Ascending aorta (tissue), 2 donors: ENCODE measurements around the gene USP5. TPM values are rescaled to one million over a fixed set of nuclear protein-coding genes. Genes with fewer than 3 reads are reported as not detected.

Experiments used
- DNase-seq, 2 donors: peaks; one replicate each; pipeline ENCODE4 v3.0.0-alpha.2; 2019; ENCODE audit warnings: low spot score in 2 of 2
- H3K27ac ChIP-seq, 2 donors: fragments of 200-600 bp; sonication (generic); one replicate each; pipeline ENCODE4 v1.5.1; 2016 to 2017; ENCODE audit warnings: mild to moderate bottlenecking in 1 of 2
- H3K27me3 ChIP-seq: fragments of 200-600 bp; sonication (generic); one replicate; pipeline ENCODE4 v1.5.1; 2017
- H3K36me3 ChIP-seq, 2 donors: fragments of 200-600 bp; sonication (generic); one replicate each; pipeline ENCODE4 v1.5.1; 2016
- H3K4me1 ChIP-seq, 2 donors: fragments of 200-600 bp; sonication (generic); one replicate each; pipeline ENCODE4 v1.5.1; 2016 to 2017; ENCODE audit warnings: mild to moderate bottlenecking in 1 of 2
- H3K4me3 ChIP-seq, 2 donors: fragments of 200-600 bp; sonication (generic); one replicate each; pipeline ENCODE4 v1.5.1; 2016 to 2017; ENCODE audit warnings: mild to moderate bottlenecking in 1 of 2
- H3K9me3 ChIP-seq, 2 donors: fragments of 200-600 bp; sonication (generic); one replicate each; pipeline ENCODE4 v1.5.1; 2016
- intact Hi-C: fragments of 100-400 bp; cut with DNase I; formaldehyde crosslinking; loops from one replicate; pipeline ENCODE4 v1.15.1; 2023
- total RNA-seq: library from RNA; depleted of rRNA; stranded (reverse); fragments of >200 nt; gene quantifications from one replicate; pipeline ENCODE4 v1.1.0, GENCODE V29; 2016
- TF ChIP-seq, protein P1 (sequence below), 3 experiments: fragments of 200-600 bp in 2 of 3; fragments of 450-650 bp in 1 of 3; sonication (generic) in 2 of 3; IDR thresholded peaks; one replicate each; pipeline ENCODE4 v1.5.1; 2016 to 2019; ENCODE audit warnings: antibody characterized with exemption in 3 of 3, mild to moderate bottlenecking in 1 of 3, moderate library complexity in 1 of 3

Gene USP5
- total RNA-seq, 1 donor from 2014 or later = 46.2 TPM

DNA sequence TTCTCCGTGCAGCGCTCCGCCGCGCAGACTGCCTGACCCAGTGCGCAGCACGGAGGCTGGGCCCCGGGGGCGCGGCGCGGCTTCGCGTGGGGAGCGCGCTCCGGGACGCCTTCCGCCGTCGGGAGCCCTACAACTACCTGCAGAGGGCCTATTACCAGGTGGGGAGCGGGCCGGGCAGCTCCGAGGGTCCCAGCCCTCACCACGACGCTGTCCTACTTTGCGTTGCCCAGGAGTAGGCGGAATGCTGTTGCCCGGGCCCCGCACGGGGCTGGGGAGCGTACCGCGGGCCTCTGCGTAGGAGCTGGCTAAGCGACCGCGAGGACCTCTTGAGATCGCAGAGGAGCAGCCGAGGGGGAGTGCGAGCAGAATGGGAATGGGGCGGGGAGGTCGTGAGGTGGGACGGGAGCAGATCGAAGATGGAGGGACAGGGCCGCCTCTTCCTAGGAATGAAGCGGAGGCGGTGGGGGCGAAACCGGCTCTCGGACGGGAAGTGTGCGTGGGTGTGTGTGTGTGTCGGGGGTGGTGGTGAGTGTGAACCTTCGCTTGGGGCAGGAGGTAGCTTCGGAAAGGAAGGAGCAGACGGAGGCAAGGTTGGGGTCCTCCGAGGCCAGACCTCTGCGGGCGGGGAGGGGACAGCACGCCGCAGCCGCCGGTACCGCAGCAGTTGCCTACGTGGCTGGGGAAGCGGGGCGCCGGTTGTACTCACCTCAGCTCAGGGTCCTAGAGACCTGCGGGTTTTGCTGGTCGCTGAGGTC lies 23.0 kb upstream of the USP5 start:
- H3K4me1 ChIP-seq = peaks cover 0 to 17% of the 10 kb centered on the region in 2 donors
- intact Hi-C loops = loop anchor here (2.0 to 5.0 kb wide), 3 partner anchors 22 to 222 kb away; partner anchors contain the start of genes CDCA3, CHD4 and ZNF384
- TF ChIP-seq, protein P1, sequence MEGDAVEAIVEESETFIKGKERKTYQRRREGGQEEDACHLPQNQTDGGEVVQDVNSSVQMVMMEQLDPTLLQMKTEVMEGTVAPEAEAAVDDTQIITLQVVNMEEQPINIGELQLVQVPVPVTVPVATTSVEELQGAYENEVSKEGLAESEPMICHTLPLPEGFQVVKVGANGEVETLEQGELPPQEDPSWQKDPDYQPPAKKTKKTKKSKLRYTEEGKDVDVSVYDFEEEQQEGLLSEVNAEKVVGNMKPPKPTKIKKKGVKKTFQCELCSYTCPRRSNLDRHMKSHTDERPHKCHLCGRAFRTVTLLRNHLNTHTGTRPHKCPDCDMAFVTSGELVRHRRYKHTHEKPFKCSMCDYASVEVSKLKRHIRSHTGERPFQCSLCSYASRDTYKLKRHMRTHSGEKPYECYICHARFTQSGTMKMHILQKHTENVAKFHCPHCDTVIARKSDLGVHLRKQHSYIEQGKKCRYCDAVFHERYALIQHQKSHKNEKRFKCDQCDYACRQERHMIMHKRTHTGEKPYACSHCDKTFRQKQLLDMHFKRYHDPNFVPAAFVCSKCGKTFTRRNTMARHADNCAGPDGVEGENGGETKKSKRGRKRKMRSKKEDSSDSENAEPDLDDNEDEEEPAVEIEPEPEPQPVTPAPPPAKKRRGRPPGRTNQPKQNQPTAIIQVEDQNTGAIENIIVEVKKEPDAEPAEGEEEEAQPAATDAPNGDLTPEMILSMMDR (IDR thresholded peaks at IDR 0.05) = no peak
- peaks cover 9 to 26% of the 10 kb centered on the region in 2 donors for H3K36me3 ChIP-seq
- H3K9me3 ChIP-seq = no peaks in the 10 kb centered on the region
- peak overlapping the region; percentile 74 to 94 for H3K4me3 ChIP-seq
- no peak for DNase-seq
- peaks cover 3% of the 10 kb centered on the region for H3K27me3 ChIP-seq
- peak overlapping the region; percentile 90 for H3K27ac ChIP-seq

DNA sequence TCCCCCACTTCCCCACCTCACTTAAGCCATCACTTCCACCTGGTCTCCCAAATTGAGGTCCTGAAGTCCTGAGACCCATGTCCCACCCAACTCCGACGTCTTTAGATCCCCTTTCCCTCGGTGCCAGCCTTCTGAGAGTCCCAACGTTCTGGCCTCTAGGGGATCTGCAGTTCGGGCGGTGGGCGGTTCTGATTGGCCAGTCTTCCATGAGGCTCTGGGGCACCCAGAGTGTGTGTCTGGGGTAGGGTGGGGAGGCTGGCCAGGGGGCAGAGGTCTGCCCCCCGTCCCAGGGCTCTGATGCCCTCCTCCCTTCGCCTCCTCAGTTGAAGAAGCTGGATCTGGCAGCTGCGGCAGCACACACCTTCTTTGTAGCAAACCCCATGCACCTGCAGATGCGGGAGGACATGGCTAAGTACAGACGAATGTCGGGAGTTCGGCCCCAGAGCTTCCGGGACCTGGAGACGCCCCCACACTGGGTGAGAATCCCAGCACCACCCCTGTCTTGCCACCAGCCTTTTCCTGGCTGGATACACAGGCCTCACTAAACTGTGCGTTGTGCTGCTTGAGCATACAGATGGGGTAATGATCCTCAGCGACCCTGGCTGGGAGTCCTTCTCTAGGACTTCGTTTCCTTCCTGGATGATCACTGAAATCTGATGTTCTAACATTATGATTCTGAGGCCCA lies 22.3 kb upstream of the USP5 start:
- TF ChIP-seq, protein P1 (IDR thresholded peaks at IDR 0.05) = no peak

DNA sequence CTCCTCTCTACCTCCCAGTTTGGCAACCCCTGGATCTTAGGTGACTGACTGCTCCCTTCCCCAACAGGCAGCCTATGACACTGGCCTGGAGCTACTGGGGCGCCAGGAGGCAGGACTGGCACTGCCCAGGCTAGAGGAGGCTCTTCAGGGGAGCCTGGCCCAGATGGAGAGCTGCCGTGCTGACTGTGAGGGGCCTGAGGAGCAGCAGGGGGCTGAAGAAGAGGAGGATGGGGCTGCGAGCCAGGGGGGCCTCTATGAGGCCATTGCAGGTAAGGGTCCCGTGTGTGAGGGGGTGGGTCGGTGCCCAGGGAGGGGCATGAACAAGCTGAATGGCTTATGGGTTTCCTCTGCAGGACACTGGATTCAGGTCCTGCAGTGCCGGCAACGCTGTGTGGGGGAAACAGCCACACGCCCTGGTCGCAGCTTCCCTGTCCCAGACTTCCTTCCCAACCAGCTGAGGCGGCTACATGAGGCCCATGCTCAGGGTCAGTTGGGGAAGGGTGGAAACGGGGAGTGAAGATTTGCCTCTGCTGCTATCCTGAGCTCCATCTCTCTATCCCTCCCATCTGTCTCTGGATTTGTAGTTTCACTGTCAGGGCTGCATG lies 21.6 kb upstream of the USP5 start:
- peak overlapping the region in 1 of 2 donors; percentile 74 for H3K4me3 ChIP-seq
- H3K9me3 ChIP-seq = no peaks in the 10 kb centered on the region
- no peaks in the 10 kb centered on the region for H3K27me3 ChIP-seq
- peak overlapping the region; percentile 90 for H3K27ac ChIP-seq
- peak in 1 of 2 donors; percentile 2 for DNase-seq
- peaks cover 10 to 30% of the 10 kb centered on the region in 2 donors for H3K36me3 ChIP-seq
- TF ChIP-seq, protein P1 (IDR thresholded peaks at IDR 0.05) = no peak
- peaks cover 0 to 11% of the 10 kb centered on the region in 2 donors for H3K4me1 ChIP-seq
- intact Hi-C loops = no loop called here

More for the DNA sequence above, 22.3 kb upstream of the USP5 start:
- DNase-seq = no peak
- peak overlapping the region; percentile 90 for H3K27ac ChIP-seq
- H3K4me1 ChIP-seq = peaks cover 0 to 17% of the 10 kb centered on the region in 2 donors
- H3K27me3 ChIP-seq = no peaks in the 10 kb centered on the region
- intact Hi-C loops = loop anchor here (2.0 to 5.0 kb wide), 3 partner anchors 21 to 222 kb away; partner anchors contain the start of genes CDCA3, CHD4 and ZNF384
- H3K36me3 ChIP-seq = peaks cover 10 to 27% of the 10 kb centered on the region in 2 donors
- peak overlapping the region; percentile 74 to 94 for H3K4me3 ChIP-seq
- no peaks in the 10 kb centered on the region for H3K9me3 ChIP-seq

DNA sequence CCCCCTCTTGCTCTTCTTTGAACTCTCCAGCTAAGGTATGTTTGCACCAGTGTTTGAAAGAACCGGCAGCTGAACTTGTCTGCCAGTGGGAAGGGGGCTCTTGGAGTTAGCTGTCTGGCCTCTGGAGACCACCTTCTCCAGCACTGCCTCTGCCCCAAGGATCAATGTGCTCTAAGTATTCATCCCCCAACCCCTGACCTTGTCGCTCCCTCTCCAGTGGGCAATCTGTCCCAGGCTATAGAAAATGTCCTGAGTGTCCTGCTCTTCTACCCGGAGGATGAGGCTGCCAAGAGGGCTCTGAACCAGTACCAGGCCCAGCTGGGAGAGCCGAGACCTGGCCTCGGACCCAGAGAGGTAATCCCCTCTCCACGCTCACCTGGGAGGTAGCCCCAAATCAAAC lies 21.0 kb upstream of the USP5 start:
- intact Hi-C loops = no loop called here

DNA sequence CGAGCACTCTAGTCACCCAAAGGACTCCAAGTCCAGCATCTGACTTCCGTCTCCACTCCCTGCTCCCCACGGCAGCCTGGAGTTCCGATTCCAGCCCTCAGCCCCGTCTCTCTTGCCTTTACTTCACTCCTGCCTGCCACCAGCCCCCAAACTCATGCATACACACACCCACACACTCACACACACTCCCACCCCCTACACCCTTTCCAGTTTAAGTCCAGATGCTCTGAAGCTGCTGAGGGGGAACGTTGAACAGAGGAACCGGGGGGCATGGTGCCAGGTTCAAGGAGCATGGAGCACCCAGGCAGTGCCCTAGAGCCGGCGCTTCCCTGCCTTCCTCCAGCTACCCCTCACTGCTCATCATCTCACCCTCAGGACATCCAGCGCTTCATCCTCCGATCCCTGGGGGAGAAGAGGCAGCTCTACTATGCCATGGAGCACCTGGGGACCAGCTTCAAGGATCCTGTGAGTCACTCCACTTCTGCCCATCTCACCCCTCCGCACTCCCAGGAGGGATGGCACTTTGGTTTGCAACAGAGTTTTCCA lies 20.4 kb upstream of the USP5 start:
- Histone ChIP-seq H3K4me1 (peaks cover 0 to 10% of the 10 kb centered on the region in 2 donors), H3K4me3 (no peak overlapping the region), H3K27me3 (no peaks in the 10 kb centered on the region), H3K36me3 (peaks cover 11 to 30% of the 10 kb centered on the region in 2 donors), H3K9me3 (no peaks in the 10 kb centered on the region), H3K27ac (no peak overlapping the region)
- intact Hi-C loops = no loop called here
- DNase-seq = no peak
- TF ChIP-seq, protein P1 (IDR thresholded peaks at IDR 0.05) = no peak

More for the DNA sequence above, 21.0 kb upstream of the USP5 start:
- Histone ChIP-seq H3K9me3 (no peaks in the 10 kb centered on the region), H3K4me1 (peaks cover 0 to 10% of the 10 kb centered on the region in 2 donors), H3K27me3 (no peaks in the 10 kb centered on the region), H3K36me3 (peaks cover 10 to 30% of the 10 kb centered on the region in 2 donors), H3K4me3 (no peak overlapping the region), H3K27ac (peak overlapping the region in 1 of 2 donors; percentile 11)
- no peak for DNase-seq
- TF ChIP-seq, protein P1 (IDR thresholded peaks at IDR 0.05) = no peak
